ENCODE measurements around the gene KLK7.
A peak's percentile ranks its signal among the peaks of the same experiment; 100 is the strongest.

Gene KLK7

DNA sequence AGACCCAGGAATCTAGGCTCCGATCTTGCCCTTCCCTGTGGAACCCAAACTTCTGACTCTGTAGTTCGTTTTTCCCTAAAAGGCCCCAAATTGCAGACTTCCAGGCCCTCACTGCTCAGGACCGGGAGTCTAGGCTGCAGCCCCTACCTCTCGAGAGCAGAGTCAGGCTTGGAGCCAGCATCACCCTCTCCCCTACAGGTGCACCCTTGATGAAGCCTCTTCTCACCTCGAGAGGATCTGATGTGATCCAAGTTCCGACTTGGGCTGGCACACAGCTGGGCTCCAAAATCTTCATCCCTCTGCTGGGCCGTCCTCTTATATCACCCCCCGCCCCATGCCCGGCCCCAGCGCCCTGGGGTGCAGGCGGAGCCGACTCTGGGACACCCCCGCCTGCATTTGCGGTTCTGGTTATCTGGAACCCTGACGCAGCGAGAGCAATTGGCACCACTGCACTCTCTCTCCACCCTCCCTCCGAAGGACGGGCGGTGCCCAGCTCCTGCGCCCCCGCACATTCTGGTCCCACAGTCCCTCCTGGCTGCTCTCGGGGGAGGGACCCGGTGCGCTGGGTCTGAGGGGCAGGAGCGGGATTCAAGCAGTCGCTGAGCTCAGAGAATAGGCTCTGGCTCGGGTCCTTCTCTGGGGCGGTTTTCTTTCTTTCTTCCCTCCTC, at the start of gene KLK7:
TSS of gene KLK7 (minus strand) at position 293 of the 668 bp plus-strand sequence. CDS start 1,518 bp downstream, outside the sequence.
- no peak for DNase-seq (ENCODE audit: low read depth)
- TF ChIP-seq, protein P1, sequence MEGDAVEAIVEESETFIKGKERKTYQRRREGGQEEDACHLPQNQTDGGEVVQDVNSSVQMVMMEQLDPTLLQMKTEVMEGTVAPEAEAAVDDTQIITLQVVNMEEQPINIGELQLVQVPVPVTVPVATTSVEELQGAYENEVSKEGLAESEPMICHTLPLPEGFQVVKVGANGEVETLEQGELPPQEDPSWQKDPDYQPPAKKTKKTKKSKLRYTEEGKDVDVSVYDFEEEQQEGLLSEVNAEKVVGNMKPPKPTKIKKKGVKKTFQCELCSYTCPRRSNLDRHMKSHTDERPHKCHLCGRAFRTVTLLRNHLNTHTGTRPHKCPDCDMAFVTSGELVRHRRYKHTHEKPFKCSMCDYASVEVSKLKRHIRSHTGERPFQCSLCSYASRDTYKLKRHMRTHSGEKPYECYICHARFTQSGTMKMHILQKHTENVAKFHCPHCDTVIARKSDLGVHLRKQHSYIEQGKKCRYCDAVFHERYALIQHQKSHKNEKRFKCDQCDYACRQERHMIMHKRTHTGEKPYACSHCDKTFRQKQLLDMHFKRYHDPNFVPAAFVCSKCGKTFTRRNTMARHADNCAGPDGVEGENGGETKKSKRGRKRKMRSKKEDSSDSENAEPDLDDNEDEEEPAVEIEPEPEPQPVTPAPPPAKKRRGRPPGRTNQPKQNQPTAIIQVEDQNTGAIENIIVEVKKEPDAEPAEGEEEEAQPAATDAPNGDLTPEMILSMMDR (IDR thresholded peaks at IDR 0.05; ENCODE audit: insufficient read depth, low read depth, low read length, missing control alignments), result no peak
- no peak within 1 kb of the TSS for H3K4me3 ChIP-seq (ENCODE audit: low read depth, low read length)

DNA sequence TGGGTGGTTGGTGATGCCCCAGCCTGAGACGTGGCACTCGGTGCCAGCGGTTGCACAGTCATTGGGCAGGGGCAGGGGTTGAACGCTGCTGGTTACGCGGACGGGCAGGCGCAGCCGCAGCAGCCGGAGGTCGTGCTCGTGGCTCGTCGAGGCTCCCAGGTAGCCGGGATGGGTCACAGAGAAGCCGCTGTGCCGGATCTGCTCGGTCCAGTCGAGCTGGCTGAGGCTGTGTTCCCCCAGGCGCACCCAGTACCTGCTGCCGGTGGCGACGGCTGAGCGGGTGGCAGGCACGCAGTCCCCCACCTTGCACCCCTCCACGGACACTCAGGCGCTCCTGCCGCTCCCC, 48.1 kb upstream of the KLK7 start:
- TF ChIP-seq, protein P1 (IDR thresholded peaks at IDR 0.05; ENCODE audit: insufficient read depth, low read depth, low read length, missing control alignments), result no peak
- no peak overlapping the region for H3K4me3 ChIP-seq (ENCODE audit: low read depth, low read length)
- no peak for DNase-seq (ENCODE audit: low read depth)

DNA sequence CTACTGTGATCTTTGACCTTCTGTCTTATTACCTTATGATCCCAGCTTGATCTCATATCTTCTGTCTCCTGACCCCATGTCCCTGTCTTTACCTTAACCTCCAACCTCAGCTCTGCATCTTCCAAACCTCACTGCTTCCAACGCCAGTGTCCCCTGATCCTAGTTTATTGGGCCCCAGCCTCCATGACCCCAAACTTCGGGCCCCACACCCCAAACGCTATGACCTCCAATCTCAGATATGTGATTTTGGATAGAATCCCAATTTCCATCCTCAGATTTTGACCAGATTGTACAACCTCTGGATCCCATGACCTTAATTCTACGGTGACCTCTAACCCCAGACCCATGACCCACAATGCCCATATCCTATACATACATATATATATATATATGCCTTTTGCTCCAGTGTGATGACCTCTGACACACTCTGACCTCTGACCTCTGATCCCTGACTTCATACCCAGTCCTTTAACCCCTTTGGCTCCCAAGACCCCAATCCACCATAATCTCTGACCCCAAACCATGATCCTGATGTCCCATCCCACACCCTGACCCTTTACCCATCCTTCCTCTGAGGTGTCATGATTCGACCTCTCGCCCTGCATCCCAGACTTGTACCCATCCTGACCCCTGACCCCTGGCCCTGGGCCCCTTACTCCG, 47.6 kb upstream of the KLK7 start:
- H3K4me3 ChIP-seq (ENCODE audit: low read depth, low read length), result no peak overlapping the region
- DNase-seq (ENCODE audit: low read depth), result no peak
- TF ChIP-seq, protein P1 (IDR thresholded peaks at IDR 0.05; ENCODE audit: insufficient read depth, low read depth, low read length, missing control alignments), result no peak

DNA sequence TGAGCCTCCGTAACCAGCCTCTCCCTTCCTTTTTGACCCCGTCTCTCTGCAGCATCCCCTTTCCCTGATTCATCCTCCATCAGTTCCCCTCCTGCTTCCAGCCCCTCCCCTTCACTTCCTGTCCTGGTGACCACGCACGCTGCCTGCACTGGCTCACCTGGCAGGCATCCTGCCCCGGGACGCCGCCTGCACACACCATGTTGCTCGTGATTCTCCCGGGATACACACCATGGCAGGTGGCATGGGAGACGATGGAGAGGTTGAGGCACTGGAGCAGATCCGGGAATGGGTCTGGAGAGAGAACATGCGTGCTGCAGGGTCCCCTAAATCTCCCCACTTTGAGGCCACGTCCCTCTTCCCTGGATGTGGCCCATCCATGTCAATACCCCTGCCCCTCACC, 46.9 kb upstream of the KLK7 start:
- TF ChIP-seq, protein P1 (IDR thresholded peaks at IDR 0.05; ENCODE audit: insufficient read depth, low read depth, low read length, missing control alignments), result no peak
- no peak for DNase-seq (ENCODE audit: low read depth)
- no peak overlapping the region for H3K4me3 ChIP-seq (ENCODE audit: low read depth, low read length)

DNA sequence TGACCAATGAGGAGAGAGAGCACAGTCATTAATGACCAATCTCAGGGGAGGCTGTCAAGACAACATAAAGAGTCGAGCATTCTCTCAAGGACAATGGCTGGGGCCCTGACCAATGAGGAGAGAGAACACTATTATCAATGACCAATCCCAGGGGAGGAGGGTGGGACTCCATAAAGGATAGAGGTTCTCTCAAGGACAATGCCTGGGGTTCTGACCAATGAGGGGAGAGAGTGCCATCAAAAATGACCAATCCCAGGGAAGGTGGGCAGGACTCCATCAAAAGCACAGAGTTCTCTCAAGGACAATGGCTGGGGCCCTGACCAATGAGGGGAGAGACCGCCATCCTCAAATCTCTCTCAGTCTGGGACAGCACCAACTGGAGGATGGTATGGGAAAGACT, 46.0 kb upstream of the KLK7 start:
- peak; percentile 11 for DNase-seq (ENCODE audit: low read depth)
- H3K4me3 ChIP-seq (ENCODE audit: low read depth, low read length), result no peak overlapping the region
- TF ChIP-seq, protein P1 (IDR thresholded peaks at IDR 0.05; ENCODE audit: insufficient read depth, low read depth, low read length, missing control alignments), result no peak

DNA sequence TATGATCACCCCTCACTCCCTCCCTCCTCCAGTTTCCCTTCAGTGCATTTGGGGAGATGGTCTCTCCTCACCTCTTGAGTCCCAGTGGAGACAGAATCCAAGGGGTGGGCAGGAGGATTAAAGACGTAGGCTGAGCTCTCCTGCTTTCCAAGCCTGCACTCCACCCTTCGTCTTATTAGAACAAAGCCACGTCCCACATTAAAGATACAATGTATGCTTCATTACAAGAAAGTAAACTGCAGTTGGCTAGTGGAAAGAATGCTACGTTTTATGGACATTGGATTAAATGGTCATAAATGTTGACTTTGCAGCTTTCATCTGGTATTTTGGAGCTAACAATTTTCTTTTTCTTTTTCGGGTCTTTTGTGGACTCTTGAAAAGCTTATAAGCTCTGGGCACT, 44.2 kb upstream of the KLK7 start:
- DNase-seq (ENCODE audit: low read depth), result no peak
- no peak overlapping the region for H3K4me3 ChIP-seq (ENCODE audit: low read depth, low read length)
- TF ChIP-seq, protein P1 (IDR thresholded peaks at IDR 0.05; ENCODE audit: insufficient read depth, low read depth, low read length, missing control alignments), result no peak
